ENCODE measurements around the gene AREL1. TPM values are rescaled to one million over a fixed set of nuclear protein-coding genes. Genes with fewer than 3 reads are reported as not detected.
A peak's percentile ranks its signal among the peaks of the same experiment; 100 is the strongest.

The AREL1 gene
- total RNA-seq, 1 donor = 44.5 TPM

- H3K4me3 ChIP-seq (ENCODE audit: low read depth, low read length) = no peak overlapping the region
- no peak for TF ChIP-seq CTCF (IDR thresholded peaks at IDR 0.05; ENCODE audit: insufficient read depth, low read depth, low read length)
- no peak for DNase-seq (ENCODE audit: low read depth)
These were observed 37.7 kb downstream of the AREL1 start for GRCh38 chr14:74675219-74675618.

- no peak for TF ChIP-seq CTCF (IDR thresholded peaks at IDR 0.05; ENCODE audit: insufficient read depth, low read depth, low read length)
- H3K4me3 ChIP-seq (ENCODE audit: low read depth, low read length) = no peak overlapping the region
- no peak for DNase-seq (ENCODE audit: low read depth)
These were observed 39.1 kb downstream of the AREL1 start for GRCh38 chr14:74673768-74674167.

- no peak for DNase-seq (ENCODE audit: low read depth)
- H3K4me3 ChIP-seq (ENCODE audit: low read depth, low read length) = no peak overlapping the region
- TF ChIP-seq CTCF (IDR thresholded peaks at IDR 0.05; ENCODE audit: insufficient read depth, low read depth, low read length) = no peak
These were observed 41.1 kb downstream of the AREL1 start for GRCh38 chr14:74671789-74672188.

- H3K4me3 ChIP-seq (ENCODE audit: low read depth, low read length) = no peak overlapping the region
- DNase-seq (ENCODE audit: low read depth) = peak; percentile 47
- TF ChIP-seq CTCF (IDR thresholded peaks at IDR 0.05; ENCODE audit: insufficient read depth, low read depth, low read length) = no peak
These were observed 42.0 kb downstream of the AREL1 start for GRCh38 chr14:74670726-74671411.

GRCh38 chr14:74669846-74670245 lies 43.0 kb downstream of the AREL1 start:
- TF ChIP-seq CTCF (IDR thresholded peaks at IDR 0.05; ENCODE audit: insufficient read depth, low read depth, low read length) = no peak
- no peak overlapping the region for H3K4me3 ChIP-seq (ENCODE audit: low read depth, low read length)
- no peak for DNase-seq (ENCODE audit: low read depth)

GRCh38 chr14:74669256-74669655 lies 43.6 kb downstream of the AREL1 start:
- DNase-seq (ENCODE audit: low read depth) = no peak
- no peak overlapping the region for H3K4me3 ChIP-seq (ENCODE audit: low read depth, low read length)
- TF ChIP-seq CTCF (IDR thresholded peaks at IDR 0.05; ENCODE audit: insufficient read depth, low read depth, low read length) = no peak

GRCh38 chr14:74667758-74668157 lies 45.1 kb downstream of the AREL1 start:
- H3K4me3 ChIP-seq (ENCODE audit: low read depth, low read length) = no peak overlapping the region
- TF ChIP-seq CTCF (IDR thresholded peaks at IDR 0.05; ENCODE audit: insufficient read depth, low read depth, low read length) = no peak
- DNase-seq (ENCODE audit: low read depth) = peak; percentile 91

Measured in fibroblast of villous mesenchyme (primary cell).